Measurements from ENCODE around the gene KLHL40.

DNA sequence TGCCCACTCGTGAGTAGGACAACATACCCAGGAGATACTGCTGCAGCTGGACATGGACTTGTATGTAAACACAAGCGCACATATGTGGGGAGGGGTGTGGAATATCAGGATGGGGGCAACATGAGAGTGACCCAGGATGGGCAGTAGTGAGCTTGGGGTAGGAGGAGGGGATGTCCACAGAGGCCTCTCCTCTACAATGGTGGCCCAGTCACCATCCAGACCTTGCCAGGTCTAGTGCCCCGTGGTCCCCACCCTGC lies 32.1 kb upstream of the KLHL40 start:
- TF ChIP-seq, protein P1, sequence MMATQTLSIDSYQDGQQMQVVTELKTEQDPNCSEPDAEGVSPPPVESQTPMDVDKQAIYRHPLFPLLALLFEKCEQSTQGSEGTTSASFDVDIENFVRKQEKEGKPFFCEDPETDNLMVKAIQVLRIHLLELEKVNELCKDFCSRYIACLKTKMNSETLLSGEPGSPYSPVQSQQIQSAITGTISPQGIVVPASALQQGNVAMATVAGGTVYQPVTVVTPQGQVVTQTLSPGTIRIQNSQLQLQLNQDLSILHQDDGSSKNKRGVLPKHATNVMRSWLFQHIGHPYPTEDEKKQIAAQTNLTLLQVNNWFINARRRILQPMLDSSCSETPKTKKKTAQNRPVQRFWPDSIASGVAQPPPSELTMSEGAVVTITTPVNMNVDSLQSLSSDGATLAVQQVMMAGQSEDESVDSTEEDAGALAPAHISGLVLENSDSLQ (IDR thresholded peaks at IDR 0.05), result no peak
- no peak for TF ChIP-seq TARDBP (IDR thresholded peaks at IDR 0.05)
- TF ChIP-seq SP1 (IDR thresholded peaks at IDR 0.05), result no peak
- TF ChIP-seq ELF4 (IDR thresholded peaks at IDR 0.05), result no peak
- no peak for TF ChIP-seq L3MBTL2 (conservative IDR thresholded peaks at IDR 0.05)
- TF ChIP-seq FOXK2 (IDR thresholded peaks at IDR 0.05), result no peak
